GM18519 (cell line): ENCODE results near the gene LCN2.
A peak's percentile ranks its signal among the peaks of the same experiment; 100 is the strongest.
"Not testable (repeated sequence)": the region's sequence is repeated elsewhere in the genome, so short reads cannot be mapped to it uniquely, and the experiment has no call there.

Source experiments
- ATAC-seq: cut with Tn5 transposase; IDR thresholded peaks from one replicate; pipeline ENCODE4 v1.9.1; 2021; ENCODE audit warnings: mild to moderate bottlenecking, moderate library complexity; ENCODE audit not compliant: unreplicated experiment, low FRiP score

Gene LCN2

GRCh38 chr9:128127568-128127989, 21.7 kb upstream of the LCN2 start, which contains the start of gene PTGES2:
Gene PTGES2, minus strand, starts transcription at chr9:128127729. Its CDS starts 12 bp downstream, at chr9:128127717.
- ATAC-seq: peak; percentile 35

- peak; percentile 39 for ATAC-seq
Measured at GRCh38 chr9:128127990-128128835, 21.0 kb upstream of the LCN2 start.

- no peak for ATAC-seq
Measured at GRCh38 chr9:128128836-128129590, 20.2 kb upstream of the LCN2 start.

DNA sequence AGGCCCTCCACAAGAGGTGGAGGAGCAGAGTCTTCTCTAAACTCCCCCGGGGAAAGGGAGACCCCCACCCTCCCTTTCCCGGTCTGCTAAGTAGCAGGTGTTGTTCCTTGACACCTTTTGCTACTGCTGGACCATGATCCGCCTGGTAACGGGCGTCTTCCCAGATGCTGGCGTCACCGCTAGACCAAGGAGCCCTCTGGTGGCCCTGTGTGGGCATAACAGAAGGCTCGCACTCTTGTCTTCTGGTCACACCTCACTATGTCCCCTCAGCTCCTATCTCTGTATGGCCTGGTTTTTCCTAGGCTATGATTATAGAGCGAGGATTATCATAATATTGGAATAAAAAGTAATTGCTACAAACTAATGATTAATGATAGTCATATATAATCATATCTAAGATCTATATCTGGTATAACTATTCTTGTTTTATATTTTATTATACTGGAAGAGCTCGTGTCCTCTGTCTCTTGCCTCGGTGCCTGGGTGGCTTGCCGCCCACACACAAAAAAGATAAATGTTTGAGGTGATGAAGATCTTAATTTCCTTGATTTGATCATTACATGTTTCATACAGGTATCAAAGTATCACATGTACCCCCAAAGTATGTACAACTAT, 19.2 kb upstream of the LCN2 start:
- not testable (repeated sequence) for ATAC-seq

DNA sequence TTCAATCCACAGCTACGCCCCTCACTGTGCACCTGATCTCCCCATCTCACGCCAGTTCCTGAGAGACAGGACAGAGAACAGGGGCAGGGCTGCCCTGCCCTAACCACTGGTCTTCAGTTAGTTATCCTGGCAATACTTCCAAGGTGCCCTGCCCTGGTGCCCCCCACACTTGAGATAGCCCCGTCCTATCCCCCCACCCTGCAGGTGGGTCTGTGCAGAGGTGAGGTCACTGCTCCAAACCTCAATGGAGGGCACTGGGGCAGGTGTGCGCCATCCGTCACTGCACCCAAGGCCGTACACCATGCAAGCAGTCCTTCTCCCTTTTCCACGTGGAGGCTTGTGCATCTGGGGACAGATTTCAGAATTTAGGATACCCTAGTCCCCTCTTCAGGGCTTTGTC, 18.6 kb upstream of the LCN2 start:
- not testable (repeated sequence) for ATAC-seq

- ATAC-seq: not testable (repeated sequence)
Measured at GRCh38 chr9:128131346-128131745, 17.9 kb upstream of the LCN2 start.

- ATAC-seq: not testable (repeated sequence)
Measured at GRCh38 chr9:128132139-128132538, 17.1 kb upstream of the LCN2 start.

DNA sequence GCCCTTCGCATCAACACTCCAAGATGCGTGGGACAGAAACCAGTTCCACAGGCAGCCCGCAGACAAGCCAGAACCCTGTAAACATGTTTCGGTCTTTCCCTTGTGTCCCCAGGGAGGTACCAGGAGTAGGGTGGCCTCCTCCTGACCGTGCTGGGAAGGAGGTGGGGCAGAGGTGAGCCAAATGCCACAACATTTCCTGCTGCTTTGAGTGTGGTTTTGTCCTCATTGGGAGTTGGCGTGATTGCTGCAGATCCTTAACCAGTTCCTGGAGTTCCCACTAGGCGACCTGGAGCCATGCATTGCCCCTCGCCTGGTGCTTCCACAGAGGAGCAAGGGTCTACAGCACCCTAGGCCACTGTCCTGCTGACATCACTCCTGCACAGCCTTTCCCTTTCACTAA, 13.7 kb upstream of the LCN2 start:
- ATAC-seq: not testable (repeated sequence)

GRCh38 chr9:128136816-128137793, 12.1 kb upstream of the LCN2 start:
- no peak for ATAC-seq

DNA sequence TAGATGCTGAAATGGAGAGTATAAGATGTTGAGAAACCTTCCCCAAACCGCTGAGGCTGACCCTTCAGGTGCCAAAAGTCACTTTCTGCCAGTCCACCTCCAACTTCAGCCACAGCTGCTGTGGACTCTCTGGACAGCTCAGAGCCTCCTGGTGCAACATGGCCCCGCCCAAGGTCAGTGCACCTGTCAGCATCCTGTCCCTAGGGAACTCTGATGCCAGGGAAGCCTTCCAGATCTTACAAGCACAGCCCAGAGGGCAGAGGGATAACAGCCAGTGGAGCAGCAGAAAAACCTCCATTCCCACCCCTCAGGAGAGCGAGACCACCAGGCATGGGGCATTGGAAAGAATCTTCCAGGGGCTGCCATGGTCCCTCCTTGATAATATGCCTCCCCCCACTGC, 11.3 kb upstream of the LCN2 start:
- ATAC-seq: no peak

DNA sequence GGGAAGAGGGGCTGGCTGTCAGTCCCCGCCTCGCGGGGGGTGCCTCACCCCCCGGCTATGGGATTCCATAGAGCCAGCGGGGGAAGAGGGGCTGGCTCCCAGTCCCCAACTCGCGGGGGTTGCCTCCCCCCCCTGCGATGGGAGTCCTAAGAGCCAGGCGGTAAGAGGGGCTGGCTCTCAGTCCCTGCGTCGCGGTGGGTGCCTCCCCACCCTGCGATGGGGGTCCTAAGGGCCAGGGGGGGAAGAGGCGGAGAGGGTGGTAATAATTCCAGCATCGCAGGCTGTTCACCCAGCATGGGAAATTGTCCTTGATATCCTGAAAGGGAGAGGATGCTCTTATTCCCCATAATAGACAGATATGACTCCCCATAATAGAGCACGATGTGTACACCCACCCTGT, 9.6 kb upstream of the LCN2 start:
- ATAC-seq: no peak

DNA sequence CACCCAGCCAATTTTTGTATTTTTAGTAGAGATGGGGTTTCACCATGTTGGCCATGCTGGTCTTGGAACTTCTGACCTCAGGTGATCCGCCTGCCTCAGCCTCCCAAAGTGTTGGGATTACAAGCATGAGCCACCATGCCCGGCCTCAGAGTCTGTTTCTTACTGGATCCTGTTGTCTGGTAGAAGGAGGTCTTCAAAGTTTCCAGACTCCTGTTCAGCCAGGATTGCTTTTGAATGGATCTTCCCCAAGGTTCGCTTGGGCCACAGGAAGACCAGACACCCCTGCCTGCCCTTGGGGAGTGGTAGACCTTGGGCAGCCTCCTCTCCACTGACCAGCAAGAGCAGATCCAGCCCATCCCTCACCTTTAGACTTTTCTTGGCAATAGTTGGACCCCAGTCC, 7.6 kb upstream of the LCN2 start:
- ATAC-seq: no peak

DNA sequence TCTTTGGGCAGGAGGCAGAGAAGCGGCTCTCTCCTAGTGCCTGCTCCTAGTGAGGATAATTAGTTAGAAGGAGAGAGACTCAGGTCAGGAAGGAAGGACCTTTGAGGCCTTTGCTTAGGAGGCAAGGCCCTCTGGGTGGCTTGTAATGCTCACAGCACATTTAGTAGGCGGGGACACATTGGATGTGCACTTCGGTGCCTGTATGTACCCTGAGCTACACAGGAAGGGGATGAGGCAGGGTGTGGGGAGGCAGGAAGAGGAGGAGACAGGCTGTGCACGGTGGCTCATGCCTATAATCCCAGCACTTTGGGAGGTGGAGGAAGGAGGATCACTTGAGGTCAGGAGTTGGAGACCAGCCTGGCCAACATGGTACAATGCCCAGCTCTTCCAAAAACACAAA, 7.2 kb upstream of the LCN2 start:
- no peak for ATAC-seq

DNA sequence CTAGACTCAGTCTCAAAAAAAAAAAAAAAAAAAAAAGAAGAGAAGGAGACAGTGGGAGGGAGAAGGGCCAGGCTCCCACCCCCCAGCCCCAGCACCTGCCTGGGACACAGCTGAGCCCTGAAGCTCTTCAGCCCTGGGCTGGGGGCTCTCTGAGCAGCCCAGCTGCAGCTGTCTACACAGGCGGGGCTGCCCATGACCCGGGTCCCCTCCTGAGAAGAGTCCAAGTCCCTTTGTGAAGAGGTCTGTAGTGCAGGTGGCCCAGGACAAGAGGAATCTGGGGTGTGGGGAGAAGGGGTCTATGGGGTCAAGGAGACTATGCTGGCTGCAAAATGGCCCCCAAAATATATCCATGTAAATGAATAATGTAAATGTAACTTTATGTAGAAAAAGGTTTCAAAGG, 6.7 kb upstream of the LCN2 start:
- no peak for ATAC-seq

- no peak for ATAC-seq
Measured at GRCh38 chr9:128143525-128144238, 5.6 kb upstream of the LCN2 start.

- ATAC-seq: no peak
Measured at GRCh38 chr9:128144239-128145181, 4.7 kb upstream of the LCN2 start.

DNA sequence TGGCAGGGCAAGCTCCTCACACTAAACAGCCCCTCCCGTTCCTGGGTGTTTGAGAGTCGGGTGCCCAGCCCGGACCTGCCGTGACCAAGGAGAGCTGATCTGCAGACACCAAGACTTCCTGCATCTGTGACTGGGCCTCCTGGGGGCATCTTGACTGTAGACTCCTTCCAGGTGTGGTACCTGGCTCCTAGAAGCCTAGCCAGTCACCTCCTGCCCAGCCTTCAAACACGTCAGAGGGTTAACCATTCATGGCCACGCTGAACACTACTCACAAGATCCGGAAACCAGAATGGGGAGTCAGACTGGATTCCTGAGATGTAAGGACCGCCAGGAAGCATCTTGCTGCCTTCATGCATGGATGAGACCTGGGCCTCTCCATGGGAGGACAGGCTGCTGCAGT, 3.7 kb upstream of the LCN2 start:
- no peak for ATAC-seq

- ATAC-seq: no peak
Measured at GRCh38 chr9:128145951-128146351, 3.3 kb upstream of the LCN2 start.
